ENCODE measurements around the gene TTC9C. TPM values are rescaled to one million over a fixed set of nuclear protein-coding genes. Genes with fewer than 3 reads are reported as not detected.

The TTC9C gene
- total RNA-seq, 1 experiment from 2014 or later, result 48.7 TPM

DNA sequence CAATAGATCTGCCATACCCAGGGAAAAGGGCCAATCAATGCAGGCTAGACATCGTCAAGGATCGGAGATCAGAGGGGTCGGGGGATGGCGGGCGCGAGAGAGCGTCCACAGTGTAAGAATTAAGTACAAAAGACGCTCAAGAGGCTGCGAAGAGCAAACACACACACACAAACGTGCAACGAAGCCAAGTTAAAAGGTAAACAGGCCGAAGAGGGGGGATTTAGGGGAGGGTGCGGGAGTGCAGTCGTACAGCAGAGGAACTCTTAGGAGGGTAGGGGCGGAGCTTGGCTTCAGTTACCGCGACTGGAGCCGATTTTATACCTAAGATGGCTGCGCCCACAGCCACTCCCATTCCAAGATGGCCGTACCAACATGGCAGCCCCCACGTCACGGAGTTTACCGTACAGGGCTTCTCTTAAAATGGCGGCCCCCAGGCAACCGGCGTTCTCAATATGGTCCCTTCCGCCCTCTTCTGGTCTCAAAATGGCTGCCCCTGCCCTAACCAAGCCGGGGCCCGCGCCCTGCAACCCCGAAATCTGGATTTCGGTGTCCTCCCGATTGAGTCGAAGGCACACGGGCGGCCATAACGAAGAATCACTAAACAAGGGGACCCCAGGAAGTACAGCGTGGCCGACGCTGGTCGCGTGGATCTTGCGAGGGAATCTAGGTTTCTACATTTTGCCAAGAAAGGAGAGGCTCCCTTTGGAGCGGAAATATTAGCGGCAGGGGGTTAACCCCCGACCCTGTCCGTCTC is 18.9 kb upstream of the TTC9C start:
- DNase-seq (ENCODE audit: low spot score), result peak; percentile 96
- Mint-ChIP-seq H3K9me3 (no peaks in the 10 kb centered on the region), H3K27me3 (ENCODE audit: low read depth) (no peaks in the 10 kb centered on the region; the same call in 1 of the 2 replicates), H3K4me3 (peak overlapping the region; percentile 92), H3K27ac (peak overlapping the region; percentile 100), H3K36me3 (peaks cover 38% of the 10 kb centered on the region), H3K4me1 (peaks cover 46% of the 10 kb centered on the region)
- ChIA-PET POLR2A (interaction anchor here (0.6 to 6.0 kb wide), 15 partner anchors 18 to 321 kb away, joined by 3 to 35 read pairs (median 7); partner anchors contain the start of genes C11orf98, CSKMT, EEF1G and HNRNPUL2), CTCF (interaction anchor here (0.6 to 4.0 kb wide), 12 partner anchors 15 to 285 kb away, joined by 3 to 24 read pairs (median 3); partner anchors contain the start of genes C11orf98, CSKMT, HNRNPUL2 and STX5)
- ATAC-seq, result peak; percentile 51
- TF ChIP-seq FOXJ3 (CRISPR knock-in tag; IDR thresholded peaks at IDR 0.05; ENCODE audit: borderline replicate concordance) (no peak), CTCF (IDR thresholded peaks at IDR 0.05) (no peak), RELA (CRISPR knock-in tag; IDR thresholded peaks at IDR 0.05; ENCODE audit: borderline replicate concordance) (no peak), ELF4 (CRISPR knock-in tag; IDR thresholded peaks at IDR 0.05; ENCODE audit: low read depth) (no peak), ZNF138 (CRISPR knock-in tag; conservative IDR thresholded peaks at IDR 0.05) (no peak), ZNF121 (CRISPR knock-in tag; IDR thresholded peaks at IDR 0.05) (no peak), GABPB1 (CRISPR knock-in tag; IDR thresholded peaks at IDR 0.05) (no peak), PRRX2 (CRISPR knock-in tag; IDR thresholded peaks at IDR 0.05) (peak; percentile 20; the same call in 1 of the 2 replicates), ZNF263 (CRISPR knock-in tag; IDR thresholded peaks at IDR 0.05; ENCODE audit: low read depth) (no peak), RORB (CRISPR knock-in tag; IDR thresholded peaks at IDR 0.05) (no peak), NFATC4 (CRISPR knock-in tag; IDR thresholded peaks at IDR 0.05) (no peak; the same call in 1 of the 2 replicates), NR3C1 (CRISPR knock-in tag; conservative IDR thresholded peaks at IDR 0.05; ENCODE audit: low read depth) (peak; percentile 49; the same call in 1 of the 2 replicates), NR2C2 (CRISPR knock-in tag; IDR thresholded peaks at IDR 0.05) (no peak), CREB1 (CRISPR knock-in tag; IDR thresholded peaks at IDR 0.05) (peak; percentile 6; the same call in 1 of the 2 replicates), IRF1 (CRISPR knock-in tag; IDR thresholded peaks at IDR 0.05) (no peak), CBFB (CRISPR knock-in tag; IDR thresholded peaks at IDR 0.05; ENCODE audit: low read depth) (no peak), OVOL2 (CRISPR knock-in tag; IDR thresholded peaks at IDR 0.05; ENCODE audit: borderline replicate concordance) (no peak), ZBTB21 (CRISPR knock-in tag; IDR thresholded peaks at IDR 0.05; ENCODE audit: borderline replicate concordance) (no peak), SOX15 (CRISPR knock-in tag; IDR thresholded peaks at IDR 0.05) (no peak), CREM (CRISPR knock-in tag; IDR thresholded peaks at IDR 0.05) (peak; percentile 65; the same call in 1 of the 2 replicates)
- TF ChIP-seq, protein P1, sequence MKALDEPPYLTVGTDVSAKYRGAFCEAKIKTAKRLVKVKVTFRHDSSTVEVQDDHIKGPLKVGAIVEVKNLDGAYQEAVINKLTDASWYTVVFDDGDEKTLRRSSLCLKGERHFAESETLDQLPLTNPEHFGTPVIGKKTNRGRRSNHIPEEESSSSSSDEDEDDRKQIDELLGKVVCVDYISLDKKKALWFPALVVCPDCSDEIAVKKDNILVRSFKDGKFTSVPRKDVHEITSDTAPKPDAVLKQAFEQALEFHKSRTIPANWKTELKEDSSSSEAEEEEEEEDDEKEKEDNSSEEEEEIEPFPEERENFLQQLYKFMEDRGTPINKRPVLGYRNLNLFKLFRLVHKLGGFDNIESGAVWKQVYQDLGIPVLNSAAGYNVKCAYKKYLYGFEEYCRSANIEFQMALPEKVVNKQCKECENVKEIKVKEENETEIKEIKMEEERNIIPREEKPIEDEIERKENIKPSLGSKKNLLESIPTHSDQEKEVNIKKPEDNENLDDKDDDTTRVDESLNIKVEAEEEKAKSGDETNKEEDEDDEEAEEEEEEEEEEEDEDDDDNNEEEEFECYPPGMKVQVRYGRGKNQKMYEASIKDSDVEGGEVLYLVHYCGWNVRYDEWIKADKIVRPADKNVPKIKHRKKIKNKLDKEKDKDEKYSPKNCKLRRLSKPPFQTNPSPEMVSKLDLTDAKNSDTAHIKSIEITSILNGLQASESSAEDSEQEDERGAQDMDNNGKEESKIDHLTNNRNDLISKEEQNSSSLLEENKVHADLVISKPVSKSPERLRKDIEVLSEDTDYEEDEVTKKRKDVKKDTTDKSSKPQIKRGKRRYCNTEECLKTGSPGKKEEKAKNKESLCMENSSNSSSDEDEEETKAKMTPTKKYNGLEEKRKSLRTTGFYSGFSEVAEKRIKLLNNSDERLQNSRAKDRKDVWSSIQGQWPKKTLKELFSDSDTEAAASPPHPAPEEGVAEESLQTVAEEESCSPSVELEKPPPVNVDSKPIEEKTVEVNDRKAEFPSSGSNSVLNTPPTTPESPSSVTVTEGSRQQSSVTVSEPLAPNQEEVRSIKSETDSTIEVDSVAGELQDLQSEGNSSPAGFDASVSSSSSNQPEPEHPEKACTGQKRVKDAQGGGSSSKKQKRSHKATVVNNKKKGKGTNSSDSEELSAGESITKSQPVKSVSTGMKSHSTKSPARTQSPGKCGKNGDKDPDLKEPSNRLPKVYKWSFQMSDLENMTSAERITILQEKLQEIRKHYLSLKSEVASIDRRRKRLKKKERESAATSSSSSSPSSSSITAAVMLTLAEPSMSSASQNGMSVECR (CRISPR knock-in tag; IDR thresholded peaks at IDR 0.05; ENCODE audit: borderline replicate concordance), result no peak
- TF ChIP-seq, protein P2, sequence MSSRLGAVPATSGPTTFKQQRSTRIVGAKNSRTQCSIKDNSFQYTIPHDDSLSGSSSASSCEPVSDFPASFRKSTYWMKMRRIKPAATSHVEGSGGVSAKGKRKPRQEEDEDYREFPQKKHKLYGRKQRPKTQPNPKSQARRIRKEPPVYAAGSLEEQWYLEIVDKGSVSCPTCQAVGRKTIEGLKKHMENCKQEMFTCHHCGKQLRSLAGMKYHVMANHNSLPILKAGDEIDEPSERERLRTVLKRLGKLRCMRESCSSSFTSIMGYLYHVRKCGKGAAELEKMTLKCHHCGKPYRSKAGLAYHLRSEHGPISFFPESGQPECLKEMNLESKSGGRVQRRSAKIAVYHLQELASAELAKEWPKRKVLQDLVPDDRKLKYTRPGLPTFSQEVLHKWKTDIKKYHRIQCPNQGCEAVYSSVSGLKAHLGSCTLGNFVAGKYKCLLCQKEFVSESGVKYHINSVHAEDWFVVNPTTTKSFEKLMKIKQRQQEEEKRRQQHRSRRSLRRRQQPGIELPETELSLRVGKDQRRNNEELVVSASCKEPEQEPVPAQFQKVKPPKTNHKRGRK (CRISPR knock-in tag; IDR thresholded peaks at IDR 0.05; ENCODE audit: borderline replicate concordance), result no peak
- TF ChIP-seq, protein P3, sequence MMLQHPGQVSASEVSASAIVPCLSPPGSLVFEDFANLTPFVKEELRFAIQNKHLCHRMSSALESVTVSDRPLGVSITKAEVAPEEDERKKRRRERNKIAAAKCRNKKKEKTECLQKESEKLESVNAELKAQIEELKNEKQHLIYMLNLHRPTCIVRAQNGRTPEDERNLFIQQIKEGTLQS (CRISPR knock-in tag; conservative IDR thresholded peaks at IDR 0.05), result no peak
- TF ChIP-seq, protein P4, sequence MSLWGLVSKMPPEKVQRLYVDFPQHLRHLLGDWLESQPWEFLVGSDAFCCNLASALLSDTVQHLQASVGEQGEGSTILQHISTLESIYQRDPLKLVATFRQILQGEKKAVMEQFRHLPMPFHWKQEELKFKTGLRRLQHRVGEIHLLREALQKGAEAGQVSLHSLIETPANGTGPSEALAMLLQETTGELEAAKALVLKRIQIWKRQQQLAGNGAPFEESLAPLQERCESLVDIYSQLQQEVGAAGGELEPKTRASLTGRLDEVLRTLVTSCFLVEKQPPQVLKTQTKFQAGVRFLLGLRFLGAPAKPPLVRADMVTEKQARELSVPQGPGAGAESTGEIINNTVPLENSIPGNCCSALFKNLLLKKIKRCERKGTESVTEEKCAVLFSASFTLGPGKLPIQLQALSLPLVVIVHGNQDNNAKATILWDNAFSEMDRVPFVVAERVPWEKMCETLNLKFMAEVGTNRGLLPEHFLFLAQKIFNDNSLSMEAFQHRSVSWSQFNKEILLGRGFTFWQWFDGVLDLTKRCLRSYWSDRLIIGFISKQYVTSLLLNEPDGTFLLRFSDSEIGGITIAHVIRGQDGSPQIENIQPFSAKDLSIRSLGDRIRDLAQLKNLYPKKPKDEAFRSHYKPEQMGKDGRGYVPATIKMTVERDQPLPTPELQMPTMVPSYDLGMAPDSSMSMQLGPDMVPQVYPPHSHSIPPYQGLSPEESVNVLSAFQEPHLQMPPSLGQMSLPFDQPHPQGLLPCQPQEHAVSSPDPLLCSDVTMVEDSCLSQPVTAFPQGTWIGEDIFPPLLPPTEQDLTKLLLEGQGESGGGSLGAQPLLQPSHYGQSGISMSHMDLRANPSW (CRISPR knock-in tag; conservative IDR thresholded peaks at IDR 0.05; ENCODE audit: low read depth), result no peak; the same call in 1 of the 2 replicates
- TF ChIP-seq, protein P5, sequence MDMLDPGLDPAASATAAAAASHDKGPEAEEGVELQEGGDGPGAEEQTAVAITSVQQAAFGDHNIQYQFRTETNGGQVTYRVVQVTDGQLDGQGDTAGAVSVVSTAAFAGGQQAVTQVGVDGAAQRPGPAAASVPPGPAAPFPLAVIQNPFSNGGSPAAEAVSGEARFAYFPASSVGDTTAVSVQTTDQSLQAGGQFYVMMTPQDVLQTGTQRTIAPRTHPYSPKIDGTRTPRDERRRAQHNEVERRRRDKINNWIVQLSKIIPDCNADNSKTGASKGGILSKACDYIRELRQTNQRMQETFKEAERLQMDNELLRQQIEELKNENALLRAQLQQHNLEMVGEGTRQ (CRISPR knock-in tag; IDR thresholded peaks at IDR 0.05), result no peak
